Naive thymus-derived CD8-positive, alpha-beta T cell (primary cell): Measurements from ENCODE around the gene ARHGAP25. TPM values are rescaled to one million over a fixed set of nuclear protein-coding genes. Genes with fewer than 3 reads are reported as not detected.

Experiments used
- ATAC-seq, 2 donors: fragments of 150-1000 bp; cut with Tn5 transposase in 1 of 2; sonication (Bioruptor Pico), chemical (Tn5 transposase) in 1 of 2; 1 replicate in 1 of 2; 2 replicates in 1 of 2; pipeline ENCODE4 v1.10.0; 2021; ENCODE audit warnings: mild to moderate bottlenecking in 2 of 2, moderate library complexity in 2 of 2
- POLR2A ChIA-PET: fragments of 350-600 bp; sonication (Branson Sonifier 250); formaldehyde crosslinking; loops from one replicate; lab custom pipeline; 2021; ENCODE audit warnings: antibody characterized with exemption; lab: Charles Lee
- DNase-seq, 10 donors: peaks; one replicate each; pipeline versions ENCODE4 v3.0.0 to v3.0.0-alpha.2; 2020 to 2022
- H3K27ac Mint-ChIP-seq, 10 donors: one replicate each; pipeline ENCODE4 v1.8.0; 2020 to 2022; ENCODE audit warnings: mild to moderate bottlenecking in 10 of 10, mixed read lengths in 10 of 10, moderate library complexity in 4 of 10, inconsistent platforms in 1 of 10
- H3K27me3 Mint-ChIP-seq, 5 donors: one replicate each; pipeline ENCODE4 v1.8.0; 2021 to 2022; ENCODE audit warnings: mixed read lengths in 5 of 5
- H3K36me3 Mint-ChIP-seq, 3 donors: one replicate each; pipeline ENCODE4 v1.8.0; 2020 to 2022; ENCODE audit warnings: mixed read lengths in 3 of 3, mild to moderate bottlenecking in 2 of 3, inconsistent platforms in 1 of 3
- H3K4me1 Mint-ChIP-seq, 4 donors: one replicate each; pipeline ENCODE4 v1.8.0; 2021 to 2022; ENCODE audit warnings: mixed read lengths in 4 of 4
- H3K4me3 Mint-ChIP-seq, 10 donors: one replicate each; pipeline ENCODE4 v1.8.0; 2020 to 2022; ENCODE audit warnings: mild to moderate bottlenecking in 10 of 10, mixed read lengths in 10 of 10, moderate library complexity in 6 of 10, inconsistent platforms in 1 of 10
- H3K9me3 Mint-ChIP-seq, 9 donors: one replicate each; pipeline ENCODE4 v1.8.0; 2020 to 2022; ENCODE audit warnings: mixed read lengths in 9 of 9, mild to moderate bottlenecking in 3 of 9, inconsistent platforms in 1 of 9, moderate library complexity in 1 of 9
- polyA plus RNA-seq, 3 donors: library from polyadenylated mRNA; unstranded; fragments of 300-500 nt; fragmentation: Illumina TruSeq; gene quantifications; one replicate each; pipeline ENCODE4 v1.2.3, GENCODE V29; 2021
- total RNA-seq, 8 experiments: library from RNA in 2 of 8; stranded (reverse) in 2 of 8; gene quantifications; one replicate each; pipeline ENCODE4 v1.2.3 and lab custom pipeline; 2021 to 2026

The ARHGAP25 gene
- total and polyA plus RNA-seq, 5 experiments from 2014 or later: 76.5 to 124 (median 104) TPM

- DNase-seq: no peak
- H3K4me1 Mint-ChIP-seq: peaks cover 54 to 96% (median 86%) of the 10 kb centered on the region in 4 donors
- no peak for ATAC-seq
- peaks cover 0 to 7% (median 2%) of the 10 kb centered on the region in 9 donors for H3K9me3 Mint-ChIP-seq
- peak overlapping the region; percentile 55 to 97 (median 91) for H3K27ac Mint-ChIP-seq
- H3K4me3 Mint-ChIP-seq: peak overlapping the region in 9 of 10 donors; percentile 35 to 73 (median 63)
- no peaks in the 10 kb centered on the region for H3K27me3 Mint-ChIP-seq
- H3K36me3 Mint-ChIP-seq: peaks cover under 1 to 9% (median 5%) of the 10 kb centered on the region in 3 donors
- POLR2A ChIA-PET: interaction anchor here (0.8 to 7.2 kb wide), 7 partner anchors 10 to 41 kb away, joined by 3 to 101 read pairs (median 4); partner anchors contain the start of gene ARHGAP25
These were observed 27.5 kb downstream of the ARHGAP25 start for GRCh38 chr2:68762100-68762499.

GRCh38 chr2:68762665-68763064 is 28.1 kb downstream of the ARHGAP25 start:
- ATAC-seq (peak; percentile 15 to 19), DNase-seq (peak in 3 of 10 donors; percentile 19 to 41 (median 36))
- POLR2A ChIA-PET: interaction anchor here (1.1 to 7.2 kb wide), 6 partner anchors 9 to 41 kb away, joined by 3 to 101 read pairs (median 6); partner anchors contain the start of gene ARHGAP25
- Mint-ChIP-seq H3K27ac (peak overlapping the region; percentile 81 to 97 (median 91)), H3K4me1 (peaks cover 60 to 99% (median 88%) of the 10 kb centered on the region in 4 donors), H3K27me3 (no peaks in the 10 kb centered on the region), H3K4me3 (peak overlapping the region in 9 of 10 donors; percentile 44 to 75 (median 63)), H3K36me3 (peaks cover 0 to 3% (median 0%) of the 10 kb centered on the region in 3 donors), H3K9me3 (peaks cover 0 to 4% (median 0%) of the 10 kb centered on the region in 9 donors)

GRCh38 chr2:68764041-68764805 is 29.6 kb downstream of the ARHGAP25 start:
- ATAC-seq: no peak
- POLR2A ChIA-PET: interaction anchor here (0.7 to 7.2 kb wide), 16 partner anchors 7 to 144 kb away, joined by 3 to 101 read pairs (median 4); partner anchors contain the start of gene ARHGAP25

GRCh38 chr2:68764806-68765311 is 30.2 kb downstream of the ARHGAP25 start:
- Mint-ChIP-seq H3K9me3 (no peaks in the 10 kb centered on the region), H3K4me3 (peak overlapping the region; percentile 79 to 96 (median 92)), H3K27me3 (no peaks in the 10 kb centered on the region), H3K36me3 (no peaks in the 10 kb centered on the region), H3K27ac (peak overlapping the region; percentile 95 to 100 (median 99)), H3K4me1 (peaks cover 64 to 99% (median 92%) of the 10 kb centered on the region in 4 donors)
- peak in 1 of 10 donors; percentile 33 for DNase-seq
- POLR2A ChIA-PET: interaction anchor here (0.7 to 7.2 kb wide), 16 partner anchors 8 to 143 kb away, joined by 3 to 101 read pairs (median 4); partner anchors contain the start of gene ARHGAP25
- no peak for ATAC-seq

More at GRCh38 chr2:68764041-68764805, 29.6 kb downstream of the ARHGAP25 start:
- H3K9me3 Mint-ChIP-seq: no peaks in the 10 kb centered on the region
- H3K4me3 Mint-ChIP-seq: peak overlapping the region; percentile 79 to 96 (median 92)
- peaks cover 62 to 99% (median 91%) of the 10 kb centered on the region in 4 donors for H3K4me1 Mint-ChIP-seq
- H3K27ac Mint-ChIP-seq: peak overlapping the region; percentile 95 to 100 (median 99)
- DNase-seq: no peak
- H3K27me3 Mint-ChIP-seq: no peaks in the 10 kb centered on the region
- H3K36me3 Mint-ChIP-seq: no peaks in the 10 kb centered on the region

- Mint-ChIP-seq H3K4me1 (peaks cover 71 to 99% (median 96%) of the 10 kb centered on the region in 4 donors), H3K4me3 (peak overlapping the region; percentile 69 to 94 (median 89)), H3K27ac (peak overlapping the region; percentile 95 to 100 (median 99)), H3K27me3 (no peaks in the 10 kb centered on the region), H3K9me3 (no peaks in the 10 kb centered on the region), H3K36me3 (no peaks in the 10 kb centered on the region)
- no peak for ATAC-seq
- POLR2A ChIA-PET: interaction anchor here (0.6 to 11.8 kb wide), 19 partner anchors 9 to 636 kb away, joined by 3 to 281 read pairs (median 5); partner anchors contain the start of gene ARHGAP25
- no peak for DNase-seq
These were observed 31.2 kb downstream of the ARHGAP25 start for GRCh38 chr2:68765739-68766375.

- Mint-ChIP-seq H3K4me1 (peaks cover 68 to 99% (median 96%) of the 10 kb centered on the region in 4 donors), H3K27me3 (no peaks in the 10 kb centered on the region), H3K36me3 (no peaks in the 10 kb centered on the region), H3K27ac (peak overlapping the region; percentile 95 to 100 (median 99)), H3K9me3 (no peaks in the 10 kb centered on the region), H3K4me3 (peak overlapping the region; percentile 69 to 94 (median 89))
- peak; percentile 30 to 83 (median 66) for DNase-seq
- POLR2A ChIA-PET: interaction anchor here (0.6 to 11.8 kb wide), 20 partner anchors 9 to 636 kb away, joined by 3 to 281 read pairs (median 5); partner anchors contain the start of gene ARHGAP25
- ATAC-seq: peak; percentile 71 to 78
These were observed 31.8 kb downstream of the ARHGAP25 start for GRCh38 chr2:68766376-68766845.

- Mint-ChIP-seq H3K27me3 (no peaks in the 10 kb centered on the region), H3K4me3 (peak overlapping the region; percentile 69 to 94 (median 89)), H3K36me3 (peaks cover 0 to 3% (median 0%) of the 10 kb centered on the region in 3 donors), H3K4me1 (peaks cover 65 to 99% (median 96%) of the 10 kb centered on the region in 4 donors), H3K27ac (peak overlapping the region; percentile 95 to 100 (median 99)), H3K9me3 (no peaks in the 10 kb centered on the region)
- POLR2A ChIA-PET: interaction anchor here (0.6 to 11.8 kb wide), 25 partner anchors 8 to 301 kb away, joined by 3 to 281 read pairs (median 5); partner anchors contain the start of genes APLF, ARHGAP25 and FBXO48
- peak; percentile 14 to 76 (median 54) for DNase-seq
- peak; percentile 35 to 49 for ATAC-seq
These were observed 32.7 kb downstream of the ARHGAP25 start for GRCh38 chr2:68767031-68767961.

GRCh38 chr2:68767996-68768395 is 33.4 kb downstream of the ARHGAP25 start:
- H3K36me3 Mint-ChIP-seq: peaks cover 0 to 3% (median 0%) of the 10 kb centered on the region in 3 donors
- no peaks in the 10 kb centered on the region for H3K9me3 Mint-ChIP-seq
- H3K4me1 Mint-ChIP-seq: peaks cover 68 to 100% (median 97%) of the 10 kb centered on the region in 4 donors
- no peaks in the 10 kb centered on the region for H3K27me3 Mint-ChIP-seq
- H3K4me3 Mint-ChIP-seq: peak overlapping the region; percentile 69 to 94 (median 89)
- POLR2A ChIA-PET: interaction anchor here (0.6 to 11.8 kb wide), 21 partner anchors 7 to 301 kb away, joined by 3 to 281 read pairs (median 5); partner anchors contain the start of genes APLF, ARHGAP25 and FBXO48
- DNase-seq (no peak), ATAC-seq (peak in 1 of 2 donors; percentile 7)
- peak overlapping the region; percentile 95 to 100 (median 99) for H3K27ac Mint-ChIP-seq

- no peaks in the 10 kb centered on the region for H3K9me3 Mint-ChIP-seq
- H3K4me1 Mint-ChIP-seq: peaks cover 70 to 100% (median 97%) of the 10 kb centered on the region in 4 donors
- peak overlapping the region; percentile 95 to 100 (median 99) for H3K27ac Mint-ChIP-seq
- H3K4me3 Mint-ChIP-seq: peak overlapping the region; percentile 69 to 94 (median 89)
- H3K27me3 Mint-ChIP-seq: no peaks in the 10 kb centered on the region
- no peak for ATAC-seq
- POLR2A ChIA-PET: interaction anchor here (0.8 to 11.8 kb wide), 9 partner anchors 7 to 302 kb away, joined by 3 to 281 read pairs (median 14); partner anchors contain the start of genes APLF, ARHGAP25 and FBXO48
- H3K36me3 Mint-ChIP-seq: peaks cover 0 to 3% (median 0%) of the 10 kb centered on the region in 3 donors
- no peak for DNase-seq
These were observed 33.9 kb downstream of the ARHGAP25 start for GRCh38 chr2:68768461-68768860.

GRCh38 chr2:68768951-68769350 is 34.3 kb downstream of the ARHGAP25 start:
- H3K27me3 Mint-ChIP-seq: no peaks in the 10 kb centered on the region
- no peak for ATAC-seq
- POLR2A ChIA-PET: interaction anchor here (0.8 to 11.8 kb wide), 5 partner anchors 13 to 302 kb away, joined by 5 to 281 read pairs (median 20); partner anchors contain the start of genes APLF and FBXO48
- H3K9me3 Mint-ChIP-seq: no peaks in the 10 kb centered on the region
- no peak for DNase-seq
- peaks cover 0 to 3% (median 0%) of the 10 kb centered on the region in 3 donors for H3K36me3 Mint-ChIP-seq
- peak overlapping the region; percentile 69 to 94 (median 89) for H3K4me3 Mint-ChIP-seq
- peaks cover 73 to 100% (median 99%) of the 10 kb centered on the region in 4 donors for H3K4me1 Mint-ChIP-seq
- peak overlapping the region; percentile 95 to 100 (median 99) for H3K27ac Mint-ChIP-seq
